ENCODE data around the gene C2CD2L. TPM values are rescaled to one million over a fixed set of nuclear protein-coding genes. Genes with fewer than 3 reads are reported as not detected.
A peak's percentile ranks its signal among the peaks of the same experiment; 100 is the strongest.
"Not testable (repeated sequence)": the region's sequence is repeated elsewhere in the genome, so short reads cannot be mapped to it uniquely, and the experiment has no call there.

Gene C2CD2L
- total RNA-seq, 2 experiments from 2014 or later, result 33.2 to 35.2 TPM

GRCh38 chr11:119152604-119153003, 45.5 kb downstream of the C2CD2L start:
- H3K9me3 Mint-ChIP-seq (ENCODE audit: insufficient read depth), result no peaks in the 10 kb centered on the region
- H3K4me1 Mint-ChIP-seq (ENCODE audit: low read depth), result peaks cover 18% of the 10 kb centered on the region
- no peak for ATAC-seq
- H3K27ac Mint-ChIP-seq, result no peak overlapping the region
- ChIA-PET POLR2A (interaction anchor here (0.9 to 1.3 kb wide), 2 partner anchors 16 to 58 kb away, joined by 3 to 8 read pairs; partner anchors contain the start of gene NLRX1), CTCF (interaction anchor here (0.8 to 4.9 kb wide), 5 partner anchors 11 to 186 kb away, joined by 3 to 17 read pairs (median 3); no protein-coding TSS in a partner anchor)
- peaks cover 36% of the 10 kb centered on the region for H3K27me3 Mint-ChIP-seq (ENCODE audit: low read depth)
- no peaks in the 10 kb centered on the region for H3K36me3 Mint-ChIP-seq (ENCODE audit: low read depth)
- no peak for DNase-seq
- no peak overlapping the region for H3K4me3 Mint-ChIP-seq

GRCh38 chr11:119153049-119153818, 46.1 kb downstream of the C2CD2L start:
- Mint-ChIP-seq H3K4me1 (ENCODE audit: low read depth) (peaks cover 12% of the 10 kb centered on the region), H3K9me3 (ENCODE audit: insufficient read depth) (no peaks in the 10 kb centered on the region), H3K27me3 (ENCODE audit: low read depth) (peaks cover 30% of the 10 kb centered on the region), H3K4me3 (no peak overlapping the region), H3K27ac (no peak overlapping the region), H3K36me3 (ENCODE audit: low read depth) (no peaks in the 10 kb centered on the region)
- ATAC-seq (no peak), DNase-seq (no peak)
- ChIA-PET POLR2A (interaction anchor here (0.9 to 1.3 kb wide), 2 partner anchors 16 to 58 kb away, joined by 3 to 8 read pairs; partner anchors contain the start of gene NLRX1), CTCF (interaction anchor here (0.8 to 4.9 kb wide), 5 partner anchors 11 to 43 kb away, joined by 3 to 25 read pairs (median 4); partner anchors contain the start of gene NLRX1)

GRCh38 chr11:119154178-119154577, 47.0 kb downstream of the C2CD2L start:
- POLR2A ChIA-PET, result interaction anchor here (0.9 to 1.3 kb wide), 2 partner anchors 15 kb away, joined by 4 to 8 read pairs; partner anchors contain the start of gene NLRX1
- CTCF ChIA-PET, result interaction anchor here (1.2 to 4.9 kb wide), 3 partner anchors 8 to 43 kb away, joined by 6 to 25 read pairs (median 17); partner anchors contain the start of gene NLRX1
- Mint-ChIP-seq H3K4me3 (no peak overlapping the region), H3K4me1 (ENCODE audit: low read depth) (peaks cover 6% of the 10 kb centered on the region), H3K27ac (no peak overlapping the region), H3K36me3 (ENCODE audit: low read depth) (no peaks in the 10 kb centered on the region), H3K27me3 (ENCODE audit: low read depth) (peaks cover 25% of the 10 kb centered on the region), H3K9me3 (ENCODE audit: insufficient read depth) (no peaks in the 10 kb centered on the region)
- DNase-seq, result no peak
- no peak for ATAC-seq

GRCh38 chr11:119155733-119156492, 48.8 kb downstream of the C2CD2L start:
- ChIA-PET POLR2A (interaction anchor here (0.5 to 0.7 kb wide), 3 partner anchors 9 to 62 kb away, joined by 3 read pairs; no protein-coding TSS in a partner anchor), CTCF (interaction anchor here (0.8 to 4.9 kb wide), 7 partner anchors 9 to 88 kb away, joined by 3 to 25 read pairs (median 3); partner anchors contain the start of genes C2CD2L, HINFP, NLRX1 and VPS11)
- peak; percentile 35 for ATAC-seq
- H3K27me3 Mint-ChIP-seq (ENCODE audit: low read depth), result peaks cover 13% of the 10 kb centered on the region
- no peaks in the 10 kb centered on the region for H3K9me3 Mint-ChIP-seq (ENCODE audit: insufficient read depth)
- H3K27ac Mint-ChIP-seq, result no peak overlapping the region
- H3K4me3 Mint-ChIP-seq, result no peak overlapping the region
- DNase-seq, result no peak
- H3K4me1 Mint-ChIP-seq (ENCODE audit: low read depth), result peaks cover 6% of the 10 kb centered on the region
- H3K36me3 Mint-ChIP-seq (ENCODE audit: low read depth), result no peaks in the 10 kb centered on the region

- POLR2A ChIA-PET, result interaction anchor here (0.6 to 0.7 kb wide), 2 partner anchors 8 to 13 kb away, joined by 3 read pairs; no protein-coding TSS in a partner anchor
- no peak for ATAC-seq
Measured at GRCh38 chr11:119156496-119156895, 49.4 kb downstream of the C2CD2L start.

GRCh38 chr11:119157063-119157462, 49.9 kb downstream of the C2CD2L start:
- Mint-ChIP-seq H3K36me3 (ENCODE audit: low read depth) (no peaks in the 10 kb centered on the region), H3K4me3 (no peak overlapping the region), H3K9me3 (ENCODE audit: insufficient read depth) (no peaks in the 10 kb centered on the region), H3K27me3 (ENCODE audit: low read depth) (peaks cover 10% of the 10 kb centered on the region), H3K4me1 (ENCODE audit: low read depth) (peaks cover 6% of the 10 kb centered on the region), H3K27ac (no peak overlapping the region)
- POLR2A ChIA-PET, result no interaction called here
- DNase-seq (no peak), ATAC-seq (no peak)
- CTCF ChIA-PET, result interaction anchor here (0.7 to 4.8 kb wide), 5 partner anchors 13 to 52 kb away, joined by 3 to 25 read pairs (median 4); partner anchors contain the start of genes HINFP and NLRX1

More at GRCh38 chr11:119156496-119156895, 49.4 kb downstream of the C2CD2L start:
- H3K9me3 Mint-ChIP-seq (ENCODE audit: insufficient read depth), result no peaks in the 10 kb centered on the region
- no peak for DNase-seq
- CTCF ChIA-PET, result interaction anchor here (0.8 to 4.9 kb wide), 7 partner anchors 9 to 50 kb away, joined by 3 to 25 read pairs (median 4); partner anchors contain the start of genes C2CD2L, HINFP and NLRX1
- H3K36me3 Mint-ChIP-seq (ENCODE audit: low read depth), result no peaks in the 10 kb centered on the region
- peaks cover 10% of the 10 kb centered on the region for H3K27me3 Mint-ChIP-seq (ENCODE audit: low read depth)
- H3K27ac Mint-ChIP-seq, result no peak overlapping the region
- peaks cover 6% of the 10 kb centered on the region for H3K4me1 Mint-ChIP-seq (ENCODE audit: low read depth)
- H3K4me3 Mint-ChIP-seq, result no peak overlapping the region

- ATAC-seq, result no peak
- DNase-seq, result no peak
- ChIA-PET CTCF (interaction anchor here (0.8 to 4.8 kb wide), 5 partner anchors 10 to 165 kb away, joined by 3 to 25 read pairs (median 5); partner anchors contain the start of gene NLRX1), POLR2A (no interaction called here)
- H3K36me3 Mint-ChIP-seq (ENCODE audit: low read depth), result no peaks in the 10 kb centered on the region
- peaks cover 8% of the 10 kb centered on the region for H3K27me3 Mint-ChIP-seq (ENCODE audit: low read depth)
- no peak overlapping the region for H3K4me3 Mint-ChIP-seq
- no peaks in the 10 kb centered on the region for H3K9me3 Mint-ChIP-seq (ENCODE audit: insufficient read depth)
- H3K27ac Mint-ChIP-seq, result no peak overlapping the region
- H3K4me1 Mint-ChIP-seq (ENCODE audit: low read depth), result peaks cover 6% of the 10 kb centered on the region
Measured at GRCh38 chr11:119158467-119158866, 51.3 kb downstream of the C2CD2L start.

- ATAC-seq (no peak), DNase-seq (no peak)
- Mint-ChIP-seq H3K4me1 (ENCODE audit: low read depth) (peaks cover 6% of the 10 kb centered on the region), H3K27ac (no peak overlapping the region), H3K9me3 (ENCODE audit: insufficient read depth) (no peaks in the 10 kb centered on the region), H3K27me3 (ENCODE audit: low read depth) (peaks cover 4% of the 10 kb centered on the region), H3K4me3 (no peak overlapping the region), H3K36me3 (ENCODE audit: low read depth) (no peaks in the 10 kb centered on the region)
- ChIA-PET POLR2A (interaction anchor here (2.2 kb wide), 1 partner anchor 9 kb away, joined by 15 read pairs; the partner anchor contains the start of gene NLRX1), CTCF (interaction anchor here (1.6 to 2.3 kb wide), 2 partner anchors 9 to 37 kb away, joined by 5 to 8 read pairs; partner anchors contain the start of gene NLRX1)
Measured at GRCh38 chr11:119160151-119160550, 53.0 kb downstream of the C2CD2L start.

- ChIA-PET CTCF (no interaction called here), POLR2A (no interaction called here)
- no peak for DNase-seq
- no peaks in the 10 kb centered on the region for H3K27me3 Mint-ChIP-seq (ENCODE audit: low read depth)
- no peaks in the 10 kb centered on the region for H3K36me3 Mint-ChIP-seq (ENCODE audit: low read depth)
- no peak overlapping the region for H3K27ac Mint-ChIP-seq
- ATAC-seq, result no peak
- H3K4me3 Mint-ChIP-seq, result no peak overlapping the region
- H3K9me3 Mint-ChIP-seq (ENCODE audit: insufficient read depth), result no peaks in the 10 kb centered on the region
- H3K4me1 Mint-ChIP-seq (ENCODE audit: low read depth), result peaks cover 4% of the 10 kb centered on the region
Measured at GRCh38 chr11:119161871-119162270, 54.7 kb downstream of the C2CD2L start.

GRCh38 chr11:119166368-119167076, 59.4 kb downstream of the C2CD2L start:
- no peak for ATAC-seq
- H3K36me3 Mint-ChIP-seq (ENCODE audit: low read depth), result no peaks in the 10 kb centered on the region
- H3K27me3 Mint-ChIP-seq (ENCODE audit: low read depth), result no peaks in the 10 kb centered on the region
- no peak overlapping the region for H3K4me3 Mint-ChIP-seq
- no peaks in the 10 kb centered on the region for H3K9me3 Mint-ChIP-seq (ENCODE audit: insufficient read depth)
- H3K27ac Mint-ChIP-seq, result no peak overlapping the region
- H3K4me1 Mint-ChIP-seq (ENCODE audit: low read depth), result peaks cover 21% of the 10 kb centered on the region
- no peak for DNase-seq
- ChIA-PET CTCF (interaction anchor here (0.9 to 3.0 kb wide), 3 partner anchors 12 to 156 kb away, joined by 3 to 14 read pairs (median 8); no protein-coding TSS in a partner anchor), POLR2A (no interaction called here)

GRCh38 chr11:119167077-119167458, 59.9 kb downstream of the C2CD2L start:
- H3K36me3 Mint-ChIP-seq (ENCODE audit: low read depth); H3K27me3 Mint-ChIP-seq (ENCODE audit: low read depth); H3K9me3 Mint-ChIP-seq (ENCODE audit: insufficient read depth); H3K4me3 Mint-ChIP-seq; POLR2A ChIA-PET; H3K27ac Mint-ChIP-seq; ATAC-seq; DNase-seq: not testable (repeated sequence)
- CTCF ChIA-PET, result interaction anchor here (2.0 to 3.0 kb wide), 2 partner anchors 29 to 155 kb away, joined by 8 to 14 read pairs; no protein-coding TSS in a partner anchor
- H3K4me1 Mint-ChIP-seq (ENCODE audit: low read depth), result peaks cover 25% of the 10 kb centered on the region
